Activated naive CD8-positive, alpha-beta T cell treated with anti-CD3 and anti-CD28 coated beads for 36 hours (primary cell): ENCODE results near the gene FCHSD2. TPM values are rescaled to one million over a fixed set of nuclear protein-coding genes. Genes with fewer than 3 reads are reported as not detected.

Experiments
- DNase-seq: peaks from one replicate; pipeline ENCODE4 v3.0.0; 2021
- H3K27ac Mint-ChIP-seq: one replicate; pipeline ENCODE4 v1.8.0; 2022; ENCODE audit warnings: mild to moderate bottlenecking, moderate library complexity, mixed read lengths
- H3K27me3 Mint-ChIP-seq: one replicate; pipeline ENCODE4 v1.8.0; 2022; ENCODE audit warnings: mild to moderate bottlenecking, mixed read lengths
- H3K36me3 Mint-ChIP-seq: one replicate; pipeline ENCODE4 v1.8.0; 2021; ENCODE audit warnings: mild to moderate bottlenecking, mixed read lengths
- H3K4me1 Mint-ChIP-seq: one replicate; pipeline ENCODE4 v1.8.0; 2021; ENCODE audit warnings: mixed read lengths
- H3K4me3 Mint-ChIP-seq: one replicate; pipeline ENCODE4 v1.8.0; 2022; ENCODE audit warnings: mild to moderate bottlenecking, moderate library complexity, mixed read lengths
- H3K9me3 Mint-ChIP-seq: one replicate; pipeline ENCODE4 v1.8.0; 2022; ENCODE audit warnings: mixed read lengths
- total RNA-seq, 2 experiments: library from RNA; stranded (reverse); gene quantifications; one replicate each; pipeline ENCODE4 v1.2.3, GENCODE V29; 2021

Gene FCHSD2
- total RNA-seq, 2 experiments from 2014 or later: 19.9 to 22.6 TPM

DNA sequence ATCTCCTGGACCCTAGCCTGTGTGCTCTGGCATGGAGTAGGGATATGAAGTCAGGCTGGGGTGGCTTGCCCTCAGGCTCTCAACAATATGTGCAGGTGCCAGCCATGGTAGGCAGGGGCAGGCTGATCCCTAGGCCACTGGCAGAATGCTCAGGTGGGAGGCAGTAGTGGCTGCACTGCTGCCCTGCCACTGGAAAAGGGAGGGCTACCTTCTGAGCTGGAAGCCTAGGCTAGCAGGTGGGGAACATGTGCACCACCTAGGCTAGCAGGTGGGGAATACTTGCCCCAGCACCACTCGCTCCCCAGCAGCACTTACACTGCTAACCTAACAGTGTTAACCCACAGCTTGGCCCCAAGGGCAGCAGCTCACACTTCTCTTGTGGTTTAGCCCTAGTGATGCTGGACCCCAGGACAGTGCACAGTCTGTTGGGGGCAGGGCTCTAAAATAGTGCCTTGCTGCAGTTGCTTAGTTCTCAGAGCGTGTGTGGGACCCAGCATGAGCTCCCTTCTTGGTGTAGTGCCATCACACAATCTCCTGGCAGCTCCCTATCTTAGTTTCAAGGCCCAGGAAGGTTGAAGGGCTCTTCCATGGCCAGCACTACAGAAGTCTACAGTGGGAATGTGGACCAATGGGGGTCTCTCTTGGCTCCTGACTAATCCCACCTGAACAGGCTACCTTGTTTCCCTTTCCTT is 130.8 kb downstream of the FCHSD2 start:
- Mint-ChIP-seq H3K9me3 (peaks cover 15% of the 10 kb centered on the region), H3K27ac (no peak overlapping the region), H3K27me3 (no peaks in the 10 kb centered on the region), H3K4me3 (no peak overlapping the region), H3K4me1 (peaks cover 3% of the 10 kb centered on the region), H3K36me3 (peaks cover 45% of the 10 kb centered on the region)
- no peak for DNase-seq

GRCh38 chr11:73009972-73010371 is 132.1 kb downstream of the FCHSD2 start:
- Mint-ChIP-seq H3K36me3 (peaks cover 51% of the 10 kb centered on the region), H3K4me1 (peaks cover 3% of the 10 kb centered on the region), H3K9me3 (peaks cover 15% of the 10 kb centered on the region), H3K4me3 (no peak overlapping the region), H3K27ac (no peak overlapping the region), H3K27me3 (no peaks in the 10 kb centered on the region)
- no peak for DNase-seq

DNA sequence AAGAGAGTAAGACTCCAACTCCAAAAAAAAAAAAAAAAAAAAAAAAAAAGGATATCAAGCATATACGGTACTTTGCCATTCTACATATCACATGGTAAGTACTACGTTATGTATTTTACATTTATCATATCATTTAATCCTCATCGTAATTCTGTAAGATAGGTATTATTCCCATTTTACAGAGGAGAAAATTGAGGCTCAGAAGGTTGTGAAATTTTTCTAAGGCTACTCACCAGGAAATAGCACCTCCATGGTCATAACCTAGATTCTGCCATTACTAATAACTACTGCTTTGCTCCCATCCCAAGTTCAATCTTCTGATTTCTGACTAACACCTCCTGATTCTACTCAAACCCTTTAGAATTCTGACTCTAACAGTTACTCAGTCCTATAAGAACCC is 138.0 kb downstream of the FCHSD2 start:
- H3K4me3 Mint-ChIP-seq: no peak overlapping the region
- no peaks in the 10 kb centered on the region for H3K27me3 Mint-ChIP-seq
- no peak overlapping the region for H3K27ac Mint-ChIP-seq
- no peaks in the 10 kb centered on the region for H3K4me1 Mint-ChIP-seq
- H3K9me3 Mint-ChIP-seq: peaks cover 1% of the 10 kb centered on the region
- H3K36me3 Mint-ChIP-seq: peaks cover 24% of the 10 kb centered on the region
- no peak for DNase-seq

- DNase-seq: no peak
- no peak overlapping the region for H3K4me3 Mint-ChIP-seq
- peaks cover 17% of the 10 kb centered on the region for H3K36me3 Mint-ChIP-seq
- H3K4me1 Mint-ChIP-seq: no peaks in the 10 kb centered on the region
- H3K27ac Mint-ChIP-seq: no peak overlapping the region
- H3K27me3 Mint-ChIP-seq: no peaks in the 10 kb centered on the region
- no peaks in the 10 kb centered on the region for H3K9me3 Mint-ChIP-seq
These were observed 139.0 kb downstream of the FCHSD2 start for GRCh38 chr11:73003088-73003487.

- H3K27me3 Mint-ChIP-seq: no peaks in the 10 kb centered on the region
- H3K36me3 Mint-ChIP-seq: peaks cover 14% of the 10 kb centered on the region
- no peaks in the 10 kb centered on the region for H3K4me1 Mint-ChIP-seq
- no peak overlapping the region for H3K4me3 Mint-ChIP-seq
- no peak overlapping the region for H3K27ac Mint-ChIP-seq
- no peaks in the 10 kb centered on the region for H3K9me3 Mint-ChIP-seq
- DNase-seq: no peak
These were observed 139.9 kb downstream of the FCHSD2 start for GRCh38 chr11:73002214-73002613.

- Mint-ChIP-seq H3K9me3 (no peaks in the 10 kb centered on the region), H3K27me3 (no peaks in the 10 kb centered on the region), H3K27ac (no peak overlapping the region), H3K4me1 (peaks cover 3% of the 10 kb centered on the region), H3K36me3 (peaks cover 14% of the 10 kb centered on the region), H3K4me3 (no peak overlapping the region)
- DNase-seq: no peak
These were observed 140.5 kb downstream of the FCHSD2 start for GRCh38 chr11:73001615-73002014.

DNA sequence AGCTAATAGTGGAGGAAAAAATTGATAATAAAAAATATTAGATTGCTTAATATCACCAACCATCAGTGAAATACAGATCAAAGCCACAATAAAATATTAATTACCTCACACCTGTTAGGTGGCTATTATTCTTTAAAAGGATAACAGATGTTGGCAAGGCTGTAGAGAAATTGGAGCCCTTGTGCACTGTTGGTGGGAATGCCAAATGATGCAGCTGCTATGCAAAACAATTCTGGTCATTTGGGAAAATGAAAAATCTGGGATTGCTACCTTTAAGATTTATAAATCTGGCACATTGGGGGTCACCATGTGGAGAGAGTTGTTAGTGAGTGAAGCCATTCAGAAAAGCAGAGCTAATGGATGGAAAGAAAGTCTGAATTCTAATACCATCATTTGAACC is 143.4 kb downstream of the FCHSD2 start:
- H3K27me3 Mint-ChIP-seq: no peaks in the 10 kb centered on the region
- peaks cover 3% of the 10 kb centered on the region for H3K4me1 Mint-ChIP-seq
- no peak overlapping the region for H3K27ac Mint-ChIP-seq
- H3K9me3 Mint-ChIP-seq: no peaks in the 10 kb centered on the region
- no peak overlapping the region for H3K4me3 Mint-ChIP-seq
- no peak for DNase-seq
- H3K36me3 Mint-ChIP-seq: peaks cover 5% of the 10 kb centered on the region

GRCh38 chr11:72996959-72997358 is 145.2 kb downstream of the FCHSD2 start:
- Mint-ChIP-seq H3K4me1 (peaks cover 3% of the 10 kb centered on the region), H3K4me3 (no peak overlapping the region), H3K9me3 (no peaks in the 10 kb centered on the region), H3K36me3 (peaks cover 12% of the 10 kb centered on the region), H3K27me3 (no peaks in the 10 kb centered on the region), H3K27ac (no peak overlapping the region)
- DNase-seq: no peak

DNA sequence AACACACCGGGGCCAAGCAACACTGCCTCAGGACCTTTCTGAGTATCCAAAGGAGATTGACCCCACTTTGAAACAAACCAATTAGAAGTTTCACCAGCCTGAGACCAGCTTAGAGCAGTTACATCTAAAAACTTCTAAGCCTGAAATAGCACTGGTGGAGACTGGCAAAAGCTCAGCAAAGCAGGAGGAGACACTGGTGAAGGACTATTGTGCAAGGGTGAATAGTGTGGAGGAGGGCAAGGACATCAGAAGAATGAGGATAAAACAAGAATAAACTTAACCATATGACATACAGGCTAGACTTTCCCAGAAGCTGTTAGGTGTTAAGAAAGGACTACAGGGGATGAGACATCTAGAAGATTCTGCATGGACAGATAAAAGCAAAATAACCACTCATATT is 152.4 kb downstream of the FCHSD2 start:
- no peak for DNase-seq
- H3K4me3 Mint-ChIP-seq: no peak overlapping the region
- H3K27ac Mint-ChIP-seq: no peak overlapping the region
- peaks cover 12% of the 10 kb centered on the region for H3K36me3 Mint-ChIP-seq
- peaks cover 3% of the 10 kb centered on the region for H3K4me1 Mint-ChIP-seq
- H3K9me3 Mint-ChIP-seq: no peaks in the 10 kb centered on the region
- H3K27me3 Mint-ChIP-seq: no peaks in the 10 kb centered on the region

GRCh38 chr11:72988821-72989220 is 153.3 kb downstream of the FCHSD2 start:
- Mint-ChIP-seq H3K4me3 (no peak overlapping the region), H3K4me1 (peaks cover 5% of the 10 kb centered on the region), H3K9me3 (no peaks in the 10 kb centered on the region), H3K36me3 (peaks cover 9% of the 10 kb centered on the region), H3K27ac (no peak overlapping the region), H3K27me3 (no peaks in the 10 kb centered on the region)
- no peak for DNase-seq

- H3K9me3 Mint-ChIP-seq: no peaks in the 10 kb centered on the region
- peak overlapping the region; percentile 29 for H3K27ac Mint-ChIP-seq
- H3K36me3 Mint-ChIP-seq: peaks cover 3% of the 10 kb centered on the region
- H3K27me3 Mint-ChIP-seq: no peaks in the 10 kb centered on the region
- DNase-seq: no peak
- H3K4me3 Mint-ChIP-seq: no peak overlapping the region
- H3K4me1 Mint-ChIP-seq: peaks cover 8% of the 10 kb centered on the region
These were observed 156.5 kb downstream of the FCHSD2 start for GRCh38 chr11:72985645-72986044.

DNA sequence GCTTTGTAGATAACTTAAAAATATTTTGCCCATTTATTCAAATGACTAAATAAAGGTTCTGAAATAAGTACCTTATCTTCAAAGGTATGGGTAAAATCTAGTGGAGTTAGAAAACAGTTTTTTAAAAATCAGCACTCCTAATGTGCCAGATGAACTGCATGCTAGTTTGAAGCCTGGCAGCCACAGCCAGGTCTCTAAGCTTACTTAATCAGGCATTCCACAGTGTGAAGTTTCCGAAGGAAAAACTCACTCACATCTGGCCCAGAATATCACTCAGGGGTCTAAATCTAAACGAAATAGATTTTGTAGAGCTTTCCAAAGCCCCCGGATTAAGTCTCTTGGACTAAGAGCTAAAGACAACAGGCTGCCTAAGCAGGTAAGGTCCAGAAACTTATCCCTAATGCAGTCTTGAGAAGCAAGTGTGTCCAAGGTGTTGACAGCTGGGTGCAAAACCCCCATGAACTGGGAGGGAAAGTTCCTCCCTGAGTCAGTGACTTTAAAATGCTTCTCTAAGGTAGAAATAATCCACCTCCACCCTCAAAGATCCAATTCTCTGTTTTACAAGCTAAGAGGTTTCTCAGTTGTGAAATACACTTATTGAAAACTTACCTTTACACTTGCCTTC is 157.6 kb downstream of the FCHSD2 start:
- Mint-ChIP-seq H3K4me3 (no peak overlapping the region), H3K36me3 (peaks cover 7% of the 10 kb centered on the region), H3K27ac (no peak overlapping the region), H3K4me1 (peaks cover 8% of the 10 kb centered on the region), H3K9me3 (no peaks in the 10 kb centered on the region), H3K27me3 (no peaks in the 10 kb centered on the region)
- no peak for DNase-seq

- H3K36me3 Mint-ChIP-seq: peaks cover 16% of the 10 kb centered on the region
- DNase-seq: no peak
- peaks cover 8% of the 10 kb centered on the region for H3K4me1 Mint-ChIP-seq
- H3K27ac Mint-ChIP-seq: no peak overlapping the region
- peaks cover under 1% of the 10 kb centered on the region for H3K9me3 Mint-ChIP-seq
- H3K4me3 Mint-ChIP-seq: no peak overlapping the region
- H3K27me3 Mint-ChIP-seq: no peaks in the 10 kb centered on the region
These were observed 158.6 kb downstream of the FCHSD2 start for GRCh38 chr11:72983560-72983959.

- H3K27ac Mint-ChIP-seq: no peak overlapping the region
- peaks cover 3% of the 10 kb centered on the region for H3K9me3 Mint-ChIP-seq
- DNase-seq: no peak
- H3K36me3 Mint-ChIP-seq: peaks cover 25% of the 10 kb centered on the region
- H3K4me1 Mint-ChIP-seq: peaks cover 8% of the 10 kb centered on the region
- no peaks in the 10 kb centered on the region for H3K27me3 Mint-ChIP-seq
- no peak overlapping the region for H3K4me3 Mint-ChIP-seq
These were observed 160.0 kb downstream of the FCHSD2 start for GRCh38 chr11:72981971-72982685.

- Mint-ChIP-seq H3K36me3 (peaks cover 34% of the 10 kb centered on the region), H3K27me3 (no peaks in the 10 kb centered on the region), H3K4me1 (peaks cover 9% of the 10 kb centered on the region)
These were observed 161.0 kb downstream of the FCHSD2 start for GRCh38 chr11:72981080-72981479.

More at GRCh38 chr11:72981080-72981479, 161.0 kb downstream of the FCHSD2 start:
- H3K9me3 Mint-ChIP-seq: peaks cover 6% of the 10 kb centered on the region
- H3K27ac Mint-ChIP-seq: no peak overlapping the region
- no peak for DNase-seq
- H3K4me3 Mint-ChIP-seq: no peak overlapping the region
